ENCODE results near the gene MRPL49. TPM values are rescaled to one million over a fixed set of nuclear protein-coding genes. Genes with fewer than 3 reads are reported as not detected.

The MRPL49 gene
- polyA plus RNA-seq, 4 donors = 35.2 to 65.7 (median 50.6) TPM

DNA sequence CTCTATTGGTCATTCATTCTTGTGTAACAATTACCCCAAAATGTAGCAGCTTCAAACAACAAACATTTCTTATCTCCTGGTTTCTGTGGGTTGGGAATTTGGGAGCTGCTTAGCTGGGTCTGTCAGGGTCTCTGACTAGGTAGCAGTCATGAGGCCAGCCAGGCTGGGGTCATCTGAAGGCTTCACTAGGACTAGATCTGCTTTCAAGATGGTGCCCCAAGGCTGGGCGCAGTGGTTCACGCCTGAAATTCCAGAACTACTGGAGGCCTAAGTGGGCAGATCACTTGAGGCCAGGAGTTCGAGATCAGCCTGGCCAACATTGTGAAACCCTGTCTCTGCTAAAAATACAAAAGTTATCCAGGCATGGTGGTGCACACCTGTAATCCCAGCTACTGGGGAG is 34.8 kb downstream of the MRPL49 start:
- FAIRE-seq = no peak
- no peak overlapping the region for H3K4me3 ChIP-seq (ENCODE audit: low read depth in 1 of 3, low read length in 3 of 3)
- 88 to 98% (median 98%) methylated on average over 3 of the region's 3 CpGs for WGBS, 3 donors

DNA sequence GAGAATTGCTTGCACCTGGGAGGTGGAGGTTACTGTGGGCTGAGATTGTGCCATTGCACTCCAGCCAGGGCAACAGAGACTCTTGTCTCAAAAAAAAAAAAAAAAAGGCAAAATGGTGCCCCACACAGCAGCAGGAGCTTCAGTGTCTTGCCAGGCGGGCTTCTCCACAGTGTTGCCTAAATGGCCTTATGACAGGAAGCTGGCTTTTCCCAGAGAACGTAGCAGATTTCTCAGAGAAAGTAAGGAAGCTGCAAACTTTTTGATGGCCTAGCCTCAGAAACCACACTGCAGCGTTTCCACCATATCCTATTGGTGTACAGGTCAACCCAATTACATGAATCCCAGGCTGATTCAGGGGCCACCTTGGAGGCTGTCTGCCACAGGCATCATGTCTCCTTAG is 35.2 kb downstream of the MRPL49 start:
- FAIRE-seq = no peak
- no peak overlapping the region for H3K4me3 ChIP-seq (ENCODE audit: low read depth in 1 of 3, low read length in 3 of 3)

More for the DNA sequence above, 34.8 kb downstream of the MRPL49 start:
- no peaks in the 10 kb centered on the region for H3K9me3 ChIP-seq (ENCODE audit: control insufficient read depth in 2 of 2, insufficient read depth in 1 of 2, low read depth in 1 of 2, low read length in 1 of 2)
- DNase-seq = no peak
- no peak overlapping the region for H3K27ac ChIP-seq (ENCODE audit: low read depth in 1 of 3, low read length in 2 of 3)
- H3K4me1 ChIP-seq (ENCODE audit: control insufficient read depth in 3 of 3, insufficient read depth in 2 of 3, low read depth in 1 of 3, low read length in 2 of 3) = no peaks in the 10 kb centered on the region
- H3K36me3 ChIP-seq (ENCODE audit: control insufficient read depth in 3 of 3, insufficient read depth in 2 of 3, low read depth in 1 of 3, low read length in 3 of 3) = no peaks in the 10 kb centered on the region
- no peaks in the 10 kb centered on the region for H3K27me3 ChIP-seq (ENCODE audit: control insufficient read depth in 3 of 3, insufficient read depth in 3 of 3, low read length in 3 of 3)

DNA sequence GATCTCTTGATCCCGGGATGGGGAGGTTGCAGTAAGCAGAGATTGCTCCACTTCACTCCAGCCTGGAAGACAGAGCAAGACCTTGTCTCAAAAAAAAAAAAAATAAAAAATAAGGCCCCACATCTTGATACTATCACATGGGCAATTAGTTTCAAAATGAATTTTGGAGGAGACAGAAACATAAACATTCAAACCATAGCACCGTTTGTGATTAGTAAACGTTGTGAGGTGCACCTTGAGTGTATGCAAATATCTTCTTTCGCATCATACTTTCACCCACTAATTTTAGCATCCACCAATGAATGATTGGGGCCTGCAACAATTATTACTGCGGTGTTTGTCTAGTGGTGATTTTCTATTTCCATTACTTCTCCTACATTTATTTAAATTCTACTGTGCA is 36.9 kb downstream of the MRPL49 start:
- no peaks in the 10 kb centered on the region for H3K27me3 ChIP-seq (ENCODE audit: control insufficient read depth in 3 of 3, insufficient read depth in 3 of 3, low read length in 3 of 3)
- H3K36me3 ChIP-seq (ENCODE audit: control insufficient read depth in 3 of 3, insufficient read depth in 2 of 3, low read depth in 1 of 3, low read length in 3 of 3) = no peaks in the 10 kb centered on the region
- no peak overlapping the region for H3K27ac ChIP-seq (ENCODE audit: low read depth in 1 of 3, low read length in 2 of 3)
- H3K4me3 ChIP-seq (ENCODE audit: low read depth in 1 of 3, low read length in 3 of 3) = no peak overlapping the region
- WGBS, 3 donors = 63 to 69% (median 63%) methylated on average over 5 of the region's 5 CpGs
- FAIRE-seq (no peak), DNase-seq (no peak)
- H3K9me3 ChIP-seq (ENCODE audit: control insufficient read depth in 2 of 2, insufficient read depth in 1 of 2, low read depth in 1 of 2, low read length in 1 of 2) = no peaks in the 10 kb centered on the region
- no peaks in the 10 kb centered on the region for H3K4me1 ChIP-seq (ENCODE audit: control insufficient read depth in 3 of 3, insufficient read depth in 2 of 3, low read depth in 1 of 3, low read length in 2 of 3)

More for the DNA sequence above, 35.2 kb downstream of the MRPL49 start:
- H3K4me1 ChIP-seq (ENCODE audit: control insufficient read depth in 3 of 3, insufficient read depth in 2 of 3, low read depth in 1 of 3, low read length in 2 of 3) = no peaks in the 10 kb centered on the region
- no peaks in the 10 kb centered on the region for H3K9me3 ChIP-seq (ENCODE audit: control insufficient read depth in 2 of 2, insufficient read depth in 1 of 2, low read depth in 1 of 2, low read length in 1 of 2)
- no peak for DNase-seq
- H3K27ac ChIP-seq (ENCODE audit: low read depth in 1 of 3, low read length in 2 of 3) = no peak overlapping the region
- no peaks in the 10 kb centered on the region for H3K36me3 ChIP-seq (ENCODE audit: control insufficient read depth in 3 of 3, insufficient read depth in 2 of 3, low read depth in 1 of 3, low read length in 3 of 3)
- H3K27me3 ChIP-seq (ENCODE audit: control insufficient read depth in 3 of 3, insufficient read depth in 3 of 3, low read length in 3 of 3) = no peaks in the 10 kb centered on the region
- WGBS, 3 donors = 68 to 100% (median 78%) methylated on average over 3 of the region's 3 CpGs

DNA sequence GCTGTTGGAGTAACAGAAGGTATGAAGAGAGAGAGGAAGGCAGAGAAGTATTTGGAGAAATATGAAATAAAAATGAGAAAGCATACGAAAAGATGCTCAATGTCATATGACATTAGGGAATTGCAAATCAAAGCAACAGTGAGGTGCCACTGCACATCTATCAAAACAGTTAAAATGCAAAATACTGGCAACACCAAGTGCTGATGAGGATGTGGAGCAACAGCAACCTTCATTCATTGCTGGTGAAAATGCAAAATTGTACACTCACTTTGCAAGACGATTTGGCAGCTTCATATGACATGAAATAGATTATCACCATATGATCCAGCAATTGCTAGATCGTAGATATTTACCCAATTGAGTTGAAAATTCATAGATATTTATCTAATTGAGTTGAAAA is 38.5 kb downstream of the MRPL49 start:
- H3K4me1 ChIP-seq (ENCODE audit: control insufficient read depth in 3 of 3, insufficient read depth in 2 of 3, low read depth in 1 of 3, low read length in 2 of 3) = peaks cover 0 to 4% (median 0%) of the 10 kb centered on the region in 3 donors
- no peaks in the 10 kb centered on the region for H3K36me3 ChIP-seq (ENCODE audit: control insufficient read depth in 3 of 3, insufficient read depth in 2 of 3, low read depth in 1 of 3, low read length in 3 of 3)
- DNase-seq (no peak), FAIRE-seq (no peak)
- H3K9me3 ChIP-seq (ENCODE audit: control insufficient read depth in 2 of 2, insufficient read depth in 1 of 2, low read depth in 1 of 2, low read length in 1 of 2) = no peaks in the 10 kb centered on the region
- no peak overlapping the region for H3K27ac ChIP-seq (ENCODE audit: low read depth in 1 of 3, low read length in 2 of 3)
- H3K27me3 ChIP-seq (ENCODE audit: control insufficient read depth in 3 of 3, insufficient read depth in 3 of 3, low read length in 3 of 3) = no peaks in the 10 kb centered on the region
- 74 to 75% (median 74%) methylated on average over 3 of the region's 3 CpGs for WGBS, 3 donors
- H3K4me3 ChIP-seq (ENCODE audit: low read depth in 1 of 3, low read length in 3 of 3) = no peak overlapping the region

DNA sequence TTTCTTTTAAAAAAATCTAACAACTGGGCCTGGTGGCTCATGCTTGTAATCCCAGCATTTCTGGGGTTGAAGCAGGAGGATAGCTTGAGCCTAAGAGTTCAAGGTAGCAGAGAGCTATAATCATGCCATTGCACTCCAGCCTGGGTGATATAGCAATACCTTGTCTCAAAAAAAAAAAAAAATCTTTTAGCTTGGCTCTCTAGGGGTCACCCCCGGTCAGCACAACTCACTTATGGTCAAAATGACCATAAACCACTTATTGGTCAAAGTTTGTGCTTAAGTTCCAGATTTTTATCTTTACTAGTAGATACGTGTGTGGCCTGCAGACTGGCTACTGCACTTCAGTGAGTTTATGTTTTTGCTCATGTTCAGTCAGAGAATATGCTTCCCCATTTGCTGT is 41.6 kb downstream of the MRPL49 start:
- no peak overlapping the region for H3K27ac ChIP-seq (ENCODE audit: low read depth in 1 of 3, low read length in 2 of 3)
- FAIRE-seq = no peak
- no peaks in the 10 kb centered on the region for H3K9me3 ChIP-seq (ENCODE audit: control insufficient read depth in 2 of 2, insufficient read depth in 1 of 2, low read depth in 1 of 2, low read length in 1 of 2)

DNA sequence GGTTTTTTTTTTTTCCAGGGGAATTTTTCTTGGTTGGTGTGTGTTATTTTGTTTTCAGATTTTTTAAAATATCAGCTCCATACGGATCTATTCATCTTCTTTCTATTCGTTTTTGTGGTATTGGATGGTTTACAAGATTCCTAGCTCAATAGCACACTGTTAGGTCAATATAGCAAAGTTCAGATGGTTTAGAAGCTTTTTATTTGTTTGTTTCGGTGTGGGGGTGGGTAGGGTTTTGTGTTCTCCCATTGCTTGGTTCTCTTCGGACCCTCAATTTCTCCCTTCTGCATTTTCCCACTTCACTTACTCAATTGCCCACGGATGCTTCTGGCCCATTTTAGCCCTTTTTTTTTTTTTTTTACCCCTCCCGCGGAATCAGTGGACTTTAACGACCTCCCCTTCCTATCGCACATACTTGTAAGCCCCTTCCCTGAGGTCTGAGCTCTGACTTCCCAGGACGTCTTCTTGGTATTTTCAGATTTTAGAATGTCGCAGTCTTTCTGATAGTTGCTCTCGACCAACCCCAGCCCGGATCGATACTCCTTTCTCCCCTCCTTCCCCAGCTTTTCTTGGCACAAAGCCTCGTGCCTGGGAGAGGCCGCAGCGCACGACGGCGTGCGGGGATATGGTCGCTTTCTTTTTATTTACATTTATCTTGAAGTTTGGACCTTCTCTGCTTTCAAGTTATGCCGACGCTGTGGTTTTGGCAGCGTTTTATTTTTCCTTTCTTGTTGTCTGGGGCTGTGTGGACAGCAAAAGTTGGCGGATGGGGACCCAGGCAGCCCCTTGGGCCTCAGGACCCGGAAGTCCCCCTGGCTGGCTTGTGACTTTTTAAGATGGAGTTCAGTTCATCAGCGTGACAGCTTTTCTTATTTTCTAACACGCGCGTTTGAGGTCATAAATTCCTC is 43.5 kb downstream of the MRPL49 start:
- Histone ChIP-seq H3K4me3 (ENCODE audit: low read depth in 1 of 3, low read length in 3 of 3) (peak overlapping the region in 2 of 3 donors; percentile 3 to 18), H3K36me3 (ENCODE audit: control insufficient read depth in 3 of 3, insufficient read depth in 2 of 3, low read depth in 1 of 3, low read length in 3 of 3) (no peaks in the 10 kb centered on the region), H3K9me3 (ENCODE audit: control insufficient read depth in 2 of 2, insufficient read depth in 1 of 2, low read depth in 1 of 2, low read length in 1 of 2) (no peaks in the 10 kb centered on the region), H3K27me3 (ENCODE audit: control insufficient read depth in 3 of 3, insufficient read depth in 3 of 3, low read length in 3 of 3) (no peaks in the 10 kb centered on the region), H3K4me1 (ENCODE audit: control insufficient read depth in 3 of 3, insufficient read depth in 2 of 3, low read depth in 1 of 3, low read length in 2 of 3) (peaks cover 0 to 6% (median 0%) of the 10 kb centered on the region in 3 donors), H3K27ac (ENCODE audit: low read depth in 1 of 3, low read length in 2 of 3) (peak overlapping the region in 2 of 3 donors; percentile 11 to 78)
- no peak for FAIRE-seq
- 11 to 36% (median 30%) methylated on average over 31 of the region's 31 CpGs for WGBS, 3 donors
- peak; percentile 74 to 79 for DNase-seq

More for the DNA sequence above, 41.6 kb downstream of the MRPL49 start:
- no peak for DNase-seq
- WGBS, 3 donors = 73 to 77% (median 74%) methylated on average over 2 of the region's 2 CpGs
- Histone ChIP-seq H3K27me3 (ENCODE audit: control insufficient read depth in 3 of 3, insufficient read depth in 3 of 3, low read length in 3 of 3) (no peaks in the 10 kb centered on the region), H3K4me1 (ENCODE audit: control insufficient read depth in 3 of 3, insufficient read depth in 2 of 3, low read depth in 1 of 3, low read length in 2 of 3) (peaks cover 0 to 6% (median 0%) of the 10 kb centered on the region in 3 donors), H3K4me3 (ENCODE audit: low read depth in 1 of 3, low read length in 3 of 3) (no peak overlapping the region), H3K36me3 (ENCODE audit: control insufficient read depth in 3 of 3, insufficient read depth in 2 of 3, low read depth in 1 of 3, low read length in 3 of 3) (no peaks in the 10 kb centered on the region)

DNA sequence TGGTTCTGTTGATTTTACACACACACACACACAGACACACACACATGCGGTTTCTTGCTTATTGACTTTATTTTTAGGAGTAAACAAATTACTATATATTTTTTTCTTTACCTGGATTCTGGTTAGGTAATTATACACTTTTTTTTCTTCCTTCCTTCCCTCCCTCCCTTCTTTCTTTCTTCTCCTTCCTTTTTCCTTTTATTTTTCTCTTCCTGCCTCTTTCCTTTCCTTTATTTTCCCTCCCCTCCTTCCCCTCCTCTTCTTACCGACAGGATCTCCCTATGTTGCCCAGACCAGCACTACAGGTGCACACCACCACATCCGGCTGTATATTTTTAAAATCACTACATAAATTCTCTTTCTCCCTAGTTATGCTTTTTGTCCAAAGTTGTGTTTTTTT is 44.8 kb downstream of the MRPL49 start:
- Histone ChIP-seq H3K9me3 (ENCODE audit: control insufficient read depth in 2 of 2, insufficient read depth in 1 of 2, low read depth in 1 of 2, low read length in 1 of 2) (no peaks in the 10 kb centered on the region), H3K36me3 (ENCODE audit: control insufficient read depth in 3 of 3, insufficient read depth in 2 of 3, low read depth in 1 of 3, low read length in 3 of 3) (no peaks in the 10 kb centered on the region), H3K27me3 (ENCODE audit: control insufficient read depth in 3 of 3, insufficient read depth in 3 of 3, low read length in 3 of 3) (no peaks in the 10 kb centered on the region), H3K4me3 (ENCODE audit: low read depth in 1 of 3, low read length in 3 of 3) (no peak overlapping the region), H3K4me1 (ENCODE audit: control insufficient read depth in 3 of 3, insufficient read depth in 2 of 3, low read depth in 1 of 3, low read length in 2 of 3) (peaks cover 0 to 6% (median 0%) of the 10 kb centered on the region in 3 donors), H3K27ac (ENCODE audit: low read depth in 1 of 3, low read length in 2 of 3) (no peak overlapping the region)
- DNase-seq (no peak), FAIRE-seq (no peak)
- 59 to 78% (median 68%) methylated on average over 3 of the region's 3 CpGs for WGBS, 3 donors

DNA sequence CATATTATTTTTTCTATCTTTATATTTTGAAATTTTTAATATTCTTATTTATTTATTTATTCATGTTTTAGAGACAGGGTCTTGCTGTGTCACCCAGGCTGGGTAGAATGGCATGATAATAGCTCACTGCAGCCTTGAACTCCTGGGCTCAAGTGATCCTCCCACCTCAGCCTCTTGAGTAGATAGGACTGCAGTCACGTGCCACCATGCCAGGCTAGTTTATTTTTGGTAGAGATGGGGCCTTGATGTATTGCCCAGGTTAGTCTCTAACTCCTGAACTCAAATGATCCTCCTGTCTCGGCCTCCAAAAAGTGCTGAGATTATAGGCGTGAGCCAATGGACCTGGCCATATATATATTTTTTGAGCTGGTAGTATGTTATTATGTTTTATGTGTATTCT is 45.5 kb downstream of the MRPL49 start:
- Histone ChIP-seq H3K27me3 (ENCODE audit: control insufficient read depth in 3 of 3, insufficient read depth in 3 of 3, low read length in 3 of 3) (no peaks in the 10 kb centered on the region), H3K4me1 (ENCODE audit: control insufficient read depth in 3 of 3, insufficient read depth in 2 of 3, low read depth in 1 of 3, low read length in 2 of 3) (peaks cover 0 to 6% (median 0%) of the 10 kb centered on the region in 3 donors), H3K27ac (ENCODE audit: low read depth in 1 of 3, low read length in 2 of 3) (no peak overlapping the region), H3K4me3 (ENCODE audit: low read depth in 1 of 3, low read length in 3 of 3) (no peak overlapping the region), H3K36me3 (ENCODE audit: control insufficient read depth in 3 of 3, insufficient read depth in 2 of 3, low read depth in 1 of 3, low read length in 3 of 3) (no peaks in the 10 kb centered on the region), H3K9me3 (ENCODE audit: control insufficient read depth in 2 of 2, insufficient read depth in 1 of 2, low read depth in 1 of 2, low read length in 1 of 2) (no peaks in the 10 kb centered on the region)
- 86 to 90% (median 87%) methylated on average over 3 of the region's 3 CpGs for WGBS, 3 donors
- DNase-seq (no peak), FAIRE-seq (no peak)
